B cell (primary cell): ENCODE measurements around the gene LSM10. TPM values are rescaled to one million over a fixed set of nuclear protein-coding genes. Genes with fewer than 3 reads are reported as not detected.

ENCODE experiments used
- ATAC-seq: fragments of 200-7000 bp; cut with Tn5 transposase; one replicate; pipeline ENCODE4 v1.10.0; 2021; ENCODE audit warnings: low read depth, mild to moderate bottlenecking, moderate number of reproducible peaks, moderate library complexity
- CTCF ChIA-PET: fragments of 350-600 bp; sonication (Branson Sonifier 250); formaldehyde crosslinking; loops from one replicate; lab custom pipeline; 2021; ENCODE audit warnings: antibody characterized with exemption, inconsistent platforms; lab: Charles Lee
- POLR2A ChIA-PET: fragments of 350-600 bp; sonication (Branson Sonifier 250); formaldehyde crosslinking; loops from one replicate; lab custom pipeline; 2021; ENCODE audit warnings: antibody characterized with exemption; lab: Charles Lee
- DNase-seq: peaks from one replicate; pipeline ENCODE4 v3.0.0; 2013
- H2AFZ ChIP-seq: 2 replicates; pipeline ENCODE4 v1.6.1; 2012; ENCODE audit warnings: mild to moderate bottlenecking, low read depth, low read length; ENCODE audit not compliant: insufficient read depth, poor library complexity, severe bottlenecking
- H3K27ac ChIP-seq, 2 donors: 1 replicate in 1 of 2; 2 replicates in 1 of 2; pipeline ENCODE4 v1.5.1; 2012 to 2013; ENCODE audit warnings: low read length in 2 of 2, mild to moderate bottlenecking in 2 of 2, moderate library complexity in 1 of 2
- H3K27me3 ChIP-seq, 4 experiments: fragments of 200-600 bp in 1 of 4; sonication (generic) in 1 of 4; replicated peaks in 1 of 4; 1 replicate in 2 of 4; 2 replicates in 2 of 4; pipeline versions ENCODE4 v1.6.1 to v1.7.0; 2013 to 2016; ENCODE audit warnings: low read length in 3 of 4, mild to moderate bottlenecking in 2 of 4, mixed read lengths in 1 of 4, moderate library complexity in 1 of 4; ENCODE audit not compliant: insufficient read depth in 4 of 4, control insufficient read depth in 3 of 4; ENCODE audit errors: control extremely low read depth in 1 of 4
- H3K36me3 ChIP-seq, 2 experiments: replicated peaks in 1 of 2; 1 replicate in 1 of 2; 2 replicates in 1 of 2; pipeline versions ENCODE4 v1.6.1 to v1.7.1; 2013; ENCODE audit warnings: low read length in 1 of 2; ENCODE audit not compliant: insufficient read depth in 2 of 2, control insufficient read depth in 1 of 2; ENCODE audit errors: control extremely low read depth in 1 of 2, extremely low read depth in 1 of 2
- H3K4me1 ChIP-seq, 2 donors: fragments of 200-600 bp in 1 of 2; sonication (generic) in 1 of 2; 1 replicate in 1 of 2; 2 replicates in 1 of 2; pipeline versions ENCODE4 v1.5.1 to v1.6.1; 2013 to 2017; ENCODE audit warnings: low read length in 2 of 2; ENCODE audit not compliant: control insufficient read depth in 2 of 2, insufficient read depth in 2 of 2
- H3K4me2 ChIP-seq: replicated peaks from 2 replicates; pipeline ENCODE3; 2012; ENCODE audit warnings: mild to moderate bottlenecking, low read depth, low read length; ENCODE audit not compliant: poor library complexity, severe bottlenecking
- H3K4me3 ChIP-seq, 5 experiments: fragments of 200-600 bp in 1 of 5; sonication (generic) in 1 of 5; 1 replicate in 3 of 5; 2 replicates in 2 of 5; pipeline versions ENCODE4 v1.5.1 to v1.7.0; 2011 to 2016; ENCODE audit warnings: low read length in 4 of 5, mild to moderate bottlenecking in 4 of 5, low read depth in 2 of 5, control low read depth in 1 of 5, moderate library complexity in 1 of 5; ENCODE audit not compliant: insufficient read depth in 1 of 5; ENCODE audit errors: control extremely low read depth in 1 of 5, extremely low read depth in 1 of 5
- H3K79me2 ChIP-seq: fragments of 200-600 bp; sonication (generic); one replicate; pipeline ENCODE4 v1.6.0; 2016; ENCODE audit warnings: low read length; ENCODE audit not compliant: control insufficient read depth, insufficient read depth
- H3K9ac ChIP-seq: fragments of 200-600 bp; sonication (generic); 2 replicates; pipeline ENCODE4 v1.6.1; 2017; ENCODE audit warnings: mild to moderate bottlenecking, low read length, moderate library complexity
- H3K9me3 ChIP-seq, 3 donors: one replicate each; pipeline versions ENCODE4 v1.6.1 to v1.7.1; 2013; ENCODE audit warnings: low read length in 2 of 3; ENCODE audit not compliant: control insufficient read depth in 2 of 3, insufficient read depth in 1 of 3; ENCODE audit errors: control extremely low read depth in 1 of 3
- H4K20me1 ChIP-seq: 2 replicates; pipeline ENCODE4 v1.6.0; 2012; ENCODE audit warnings: mild to moderate bottlenecking, low read length; ENCODE audit not compliant: insufficient read depth, control insufficient read depth, poor library complexity, severe bottlenecking
- H3K27ac Mint-ChIP-seq: one replicate; pipeline ENCODE4 v1.8.0; 2021; ENCODE audit warnings: mixed read lengths
- H3K27me3 Mint-ChIP-seq: one replicate; pipeline ENCODE4 v1.8.0; 2021; ENCODE audit warnings: mixed read lengths
- H3K4me1 Mint-ChIP-seq: one replicate; pipeline ENCODE4 v1.8.0; 2021; ENCODE audit warnings: mixed read lengths
- H3K4me3 Mint-ChIP-seq: one replicate; pipeline ENCODE4 v1.8.0; 2021; ENCODE audit warnings: mixed read lengths
- H3K9me3 Mint-ChIP-seq: one replicate; pipeline ENCODE4 v1.8.0; 2022; ENCODE audit warnings: mixed read lengths; ENCODE audit not compliant: insufficient read depth
- CTCF ChIP-seq: fragments of 200-600 bp; IDR thresholded peaks from one replicate; pipeline ENCODE4 v1.8.0; 2022; ENCODE audit warnings: antibody characterized with exemption, mild to moderate bottlenecking
- EZH2 ChIP-seq: IDR thresholded peaks from 2 replicates; pipeline ENCODE4 v1.6.1; 2012; ENCODE audit warnings: borderline replicate concordance, low read depth, mild to moderate bottlenecking, moderate library complexity, low read length; ENCODE audit not compliant: insufficient read depth, poor library complexity, severe bottlenecking
- WGBS: methylation state at CpG from one replicate; pipeline ENCODE4 v1.1.5; 2013; ENCODE audit warnings: missing lambda C conversion rate; ENCODE audit not compliant: insufficient coverage; 5-methylcytosine and 5-hydroxymethylcytosine counted together
- intact Hi-C: fragments of 100-400 bp; cut with micrococcal nuclease; formaldehyde crosslinking; loops from one replicate; pipeline ENCODE4 v1.10.0; 2022
- polyA plus RNA-seq: library from polyadenylated mRNA; depleted of rRNA; stranded (reverse); fragments of >200 nt; gene quantifications from 2 replicates; pipeline ENCODE4 v1.2.3, GENCODE V29; 2012
- total RNA-seq, 2 donors: library from RNA; stranded (reverse); fragments of 120-200 nt in 1 of 2; gene quantifications; 1 replicate in 1 of 2; 2 replicates in 1 of 2; pipeline versions ENCODE4 v1.2.3 to v1.2.4, GENCODE V29; 2013 to 2022

Gene LSM10
- total and polyA plus RNA-seq, 2 donors (not counting 1 experiment from before 2014, with no cell fraction given), result 73.5 to 136 TPM

- ATAC-seq, result no peak
- Mint-ChIP-seq H3K4me3 (no peak overlapping the region), H3K27ac (no peak overlapping the region), H3K27me3 (no peaks in the 10 kb centered on the region), H3K9me3 (no peaks in the 10 kb centered on the region), H3K4me1 (peaks cover 13% of the 10 kb centered on the region)
- no peaks in the 10 kb centered on the region for H3K9me3 ChIP-seq
- no peak overlapping the region for H3K9ac ChIP-seq
- no peaks in the 10 kb centered on the region for H3K27me3 ChIP-seq
- WGBS, result 98% methylated on average over 8 of the region's 8 CpGs
- peaks cover 13 to 25% of the 10 kb centered on the region in 2 donors for H3K4me1 ChIP-seq
- H3K4me3 ChIP-seq, result no peak overlapping the region
- no peak overlapping the region for H3K4me2 ChIP-seq
- ChIA-PET POLR2A (interaction anchor here (0.9 kb wide), 1 partner anchor 66 kb away, joined by 5 read pairs; no protein-coding TSS in a partner anchor), CTCF (interaction anchor here (1.3 kb wide), 1 partner anchor 73 kb away, joined by 3 read pairs; no protein-coding TSS in a partner anchor)
- TF ChIP-seq EZH2 (no peak), CTCF (no peak)
- no peak overlapping the region for H3K27ac ChIP-seq
- peaks cover 3% of the 10 kb centered on the region for H4K20me1 ChIP-seq
- H3K36me3 ChIP-seq, result peaks cover 4 to 72% of the 10 kb centered on the region in 2 experiments
- intact Hi-C loops, result no loop called here
- DNase-seq, result no peak
- no peaks in the 10 kb centered on the region for H3K79me2 ChIP-seq
- H2AFZ ChIP-seq, result no peak overlapping the region
Observed at GRCh38 chr1:36346741-36347370, 50.9 kb downstream of the LSM10 start.

- H3K79me2 ChIP-seq, result no peaks in the 10 kb centered on the region
- Mint-ChIP-seq H3K9me3 (no peaks in the 10 kb centered on the region), H3K4me1 (peaks cover 6% of the 10 kb centered on the region), H3K4me3 (no peak overlapping the region), H3K27me3 (no peaks in the 10 kb centered on the region), H3K27ac (no peak overlapping the region)
- no peak overlapping the region for H3K4me3 ChIP-seq
- TF ChIP-seq CTCF (no peak), EZH2 (no peak)
- H3K9me3 ChIP-seq, result no peaks in the 10 kb centered on the region
- H3K27ac ChIP-seq, result no peak overlapping the region
- CTCF ChIA-PET, result interaction anchor here (0.6 to 6.0 kb wide), 8 partner anchors 14 to 1515 kb away, joined by 3 to 98 read pairs (median 3); no protein-coding TSS in a partner anchor
- H3K27me3 ChIP-seq, result no peaks in the 10 kb centered on the region
- peaks cover 3 to 13% of the 10 kb centered on the region in 2 donors for H3K4me1 ChIP-seq
- peaks cover 4 to 78% of the 10 kb centered on the region in 2 experiments for H3K36me3 ChIP-seq
- POLR2A ChIA-PET, result interaction anchor here (1.0 kb wide), 1 partner anchor 23 kb away, joined by 3 read pairs; no protein-coding TSS in a partner anchor
- H3K4me2 ChIP-seq, result no peak overlapping the region
- peaks cover 7% of the 10 kb centered on the region for H4K20me1 ChIP-seq
- no peak overlapping the region for H3K9ac ChIP-seq
- WGBS, result 96% methylated on average over 7 of the region's 7 CpGs
- no peak for DNase-seq
- no peak for ATAC-seq
- intact Hi-C loops, result no loop called here
- no peak overlapping the region for H2AFZ ChIP-seq
Observed at GRCh38 chr1:36345353-36345752, 52.4 kb downstream of the LSM10 start.
